NT2/D1 (cell line): ENCODE data around the gene FEZ2.

Experiments used
- SUZ12 ChIP-seq: IDR thresholded peaks from 2 replicates; pipeline ENCODE4 v1.6.1; 2011; ENCODE audit not compliant: insufficient read length, insufficient read depth; ENCODE audit errors: extremely low read depth
- YY1 ChIP-seq: IDR thresholded peaks from 2 replicates; pipeline ENCODE4 v1.6.1; 2011; ENCODE audit not compliant: insufficient read length, insufficient read depth
- ZNF274 ChIP-seq: IDR thresholded peaks from 2 replicates; pipeline ENCODE4 v1.6.1; 2011; ENCODE audit warnings: mild to moderate bottlenecking, low read depth, low read length

- TF ChIP-seq ZNF274 (no peak), YY1 (no peak), SUZ12 (no peak)
These were observed 43.4 kb downstream of the FEZ2 start for GRCh38 chr2:36554531-36554930.
